Pons (tissue), 1 donor: ENCODE measurements around the gene LMOD3.

Experiments
- DNase-seq: peaks from one replicate; pipeline ENCODE4 v3.0.0-alpha.2; 2016; ENCODE audit warnings: low spot score

The LMOD3 gene

DNA sequence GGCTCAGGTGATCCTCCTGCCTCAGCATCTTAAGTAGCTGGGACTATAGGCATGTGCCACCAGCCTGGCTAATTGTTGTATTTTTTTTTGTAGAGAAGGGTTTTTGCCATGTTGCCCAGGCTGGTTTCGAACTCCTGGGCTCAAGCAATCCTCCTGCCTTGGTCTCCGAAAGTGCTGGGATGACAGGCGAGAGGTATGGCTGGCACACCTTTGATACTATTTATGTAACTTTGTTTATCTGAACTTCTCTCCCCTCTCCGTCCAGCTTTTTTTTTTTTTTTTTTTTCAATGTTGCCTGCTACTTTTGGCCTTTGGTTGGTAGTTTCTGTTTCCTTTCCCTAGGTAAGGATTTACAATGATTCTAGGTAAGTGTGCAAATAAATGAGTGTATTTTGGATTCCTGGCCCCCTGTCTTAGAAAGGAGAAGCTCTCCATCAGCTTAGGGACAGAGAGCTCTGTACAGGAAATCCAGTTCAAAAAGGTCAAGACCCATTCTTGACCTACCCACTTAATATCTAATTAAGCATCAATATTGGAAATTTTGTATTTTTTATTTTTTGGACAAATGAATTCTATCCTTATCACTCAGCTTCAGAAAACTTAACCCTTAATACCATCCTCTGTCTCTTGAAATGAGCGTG is 30.9 kb downstream of the LMOD3 start:
- no peak for DNase-seq

DNA sequence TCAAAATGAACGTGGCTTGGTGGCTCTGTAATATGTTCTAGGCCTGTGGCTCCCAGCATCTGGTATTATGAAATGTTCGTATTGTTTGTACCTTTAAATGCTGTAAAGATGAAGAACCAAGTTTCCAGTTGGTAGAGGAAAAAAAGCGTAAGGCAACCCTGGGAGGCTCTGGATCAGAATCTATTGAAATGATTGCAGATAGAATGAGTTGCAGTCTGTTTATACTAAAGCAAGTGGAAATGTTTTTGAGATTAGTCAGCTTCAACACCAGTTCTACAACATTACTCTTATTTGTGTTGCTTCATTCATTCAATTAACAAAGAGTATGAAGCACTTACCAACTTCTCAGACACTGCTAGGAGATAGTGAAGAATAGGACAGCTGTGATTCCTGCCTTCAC is 32.4 kb downstream of the LMOD3 start:
- no peak for DNase-seq

DNA sequence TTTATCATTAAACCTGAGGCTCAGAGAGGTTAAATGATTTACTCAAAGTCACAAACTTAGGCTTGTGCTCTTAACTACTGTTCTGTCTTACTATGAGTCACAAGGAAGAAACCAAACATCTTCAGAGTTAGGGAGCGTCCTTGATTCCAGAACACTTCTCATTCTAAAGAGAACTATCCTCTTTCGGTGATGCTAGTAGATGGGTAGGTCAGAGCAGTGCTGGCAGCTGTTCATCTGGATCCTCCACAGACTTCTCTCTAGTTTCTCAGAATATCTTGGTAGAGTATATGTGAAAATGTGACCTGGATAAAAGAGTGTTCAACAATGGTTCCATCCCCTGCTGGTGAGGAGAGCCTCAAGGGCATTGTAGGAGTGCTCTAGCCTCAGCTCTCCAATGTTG is 34.3 kb downstream of the LMOD3 start:
- peak; percentile 61 for DNase-seq

GRCh38 chr3:69087030-69087791 is 35.2 kb downstream of the LMOD3 start:
- DNase-seq = no peak

DNA sequence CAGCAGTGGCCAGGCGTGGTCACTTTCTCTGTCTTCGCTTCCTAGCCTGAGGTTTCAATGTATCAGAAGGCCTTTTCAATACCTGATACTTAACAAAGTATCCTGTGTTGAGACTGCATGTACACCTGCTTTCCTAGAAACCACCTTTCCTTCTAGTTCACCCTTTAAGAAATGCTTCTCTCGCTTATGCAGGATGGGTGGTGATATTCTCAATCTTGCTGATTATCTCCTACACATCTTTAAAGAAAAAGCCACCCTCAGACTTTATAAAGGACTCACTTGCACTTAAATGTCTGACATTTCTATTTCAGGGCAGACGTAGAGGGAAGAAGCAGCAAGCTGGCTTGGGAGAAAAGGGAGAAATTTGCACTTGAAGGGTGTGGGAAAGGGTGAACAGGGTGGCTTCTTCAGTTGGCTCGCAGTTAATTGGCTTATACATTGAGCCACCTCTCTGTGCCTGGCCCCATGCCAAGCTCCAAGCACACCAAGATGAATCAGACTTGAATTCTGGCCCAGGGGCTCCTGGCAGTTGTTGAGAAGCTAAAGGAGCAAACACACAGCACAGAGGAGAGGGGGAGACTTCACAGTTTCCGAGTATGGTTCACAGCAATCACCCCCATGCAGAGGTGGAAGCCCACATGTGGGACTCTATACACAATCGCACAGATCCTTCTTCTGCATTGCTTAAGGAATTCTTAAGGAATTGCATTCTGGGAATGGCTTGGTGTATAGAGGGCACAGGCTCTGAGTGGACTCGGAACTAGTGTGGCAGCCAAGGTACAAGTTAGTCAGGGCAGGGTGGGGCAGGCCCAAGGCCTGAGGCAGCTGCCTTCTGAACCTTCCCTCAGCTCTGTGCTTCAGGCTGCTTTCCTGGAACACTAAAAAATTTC is 36.3 kb downstream of the LMOD3 start:
- DNase-seq = peak; percentile 92

GRCh38 chr3:69085168-69085832 is 37.1 kb downstream of the LMOD3 start:
- DNase-seq = no peak

DNA sequence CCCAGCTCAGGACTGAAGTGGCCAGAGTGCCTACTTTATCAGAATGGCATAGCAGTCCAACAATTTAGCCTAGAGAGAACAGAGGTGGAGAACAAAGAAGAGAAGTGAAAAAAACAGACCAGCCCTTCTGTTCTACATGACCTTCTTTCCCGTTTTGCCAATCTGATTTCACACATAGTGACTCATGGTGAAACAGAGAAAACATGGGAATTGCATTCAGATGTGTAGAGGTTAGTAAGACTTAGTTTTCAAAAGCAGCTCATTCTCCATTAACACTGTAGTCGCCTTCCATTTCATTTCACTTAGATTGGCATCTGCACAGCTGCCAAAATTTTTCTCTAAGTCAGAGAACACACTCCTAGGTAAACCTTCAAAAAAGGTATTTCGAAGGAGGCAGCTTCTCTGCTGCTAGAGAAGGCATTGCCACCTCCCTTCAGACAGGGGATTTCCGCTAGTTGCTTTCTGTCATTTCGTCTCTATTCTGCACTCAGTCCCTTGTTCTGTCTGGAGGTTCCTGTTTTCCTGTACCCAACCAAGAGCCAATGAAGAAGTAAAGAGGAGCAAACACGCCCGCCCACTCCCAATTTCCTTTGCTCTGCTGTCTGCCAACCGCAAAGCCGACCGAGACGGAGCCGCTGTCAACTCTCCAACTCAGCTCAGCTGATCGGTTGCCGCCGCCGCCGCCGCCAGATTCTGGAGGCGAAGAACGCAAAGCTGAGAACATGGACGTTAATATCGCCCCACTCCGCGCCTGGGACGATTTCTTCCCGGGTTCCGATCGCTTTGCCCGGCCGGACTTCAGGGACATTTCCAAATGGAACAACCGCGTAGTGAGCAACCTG is 37.8 kb downstream of the LMOD3 start, which contains the start of gene ARL6IP5:
ARL6IP5 (plus strand) TSS at position 612 of the 842 bp plus-strand sequence; CDS start at position 723, 111 bp downstream.
- peak; percentile 94 for DNase-seq

DNA sequence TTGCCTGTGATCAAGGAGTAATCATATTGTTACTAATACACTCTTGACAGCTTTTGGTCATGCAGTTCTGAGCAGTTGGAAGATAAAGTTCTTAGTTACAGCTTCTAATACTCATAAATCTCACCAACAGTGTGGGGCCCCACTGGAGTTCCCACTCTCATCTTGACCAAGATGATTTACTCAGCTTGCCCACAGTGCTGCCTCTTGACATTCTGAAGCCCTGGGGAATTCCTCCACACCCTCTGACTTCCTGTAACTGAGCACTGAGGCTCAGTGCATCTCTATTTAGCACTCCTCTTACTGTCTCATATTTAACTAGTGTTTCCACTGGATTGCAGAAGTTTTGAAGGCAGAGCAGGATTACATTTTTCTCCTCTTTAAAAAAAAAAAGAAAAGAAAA is 39.6 kb downstream of the LMOD3 start:
- DNase-seq = peak; percentile 83

GRCh38 chr3:69082361-69082760 is 40.0 kb downstream of the LMOD3 start:
- no peak for DNase-seq

- DNase-seq = peak; percentile 32
These were observed 40.7 kb downstream of the LMOD3 start for GRCh38 chr3:69081583-69082262.

DNA sequence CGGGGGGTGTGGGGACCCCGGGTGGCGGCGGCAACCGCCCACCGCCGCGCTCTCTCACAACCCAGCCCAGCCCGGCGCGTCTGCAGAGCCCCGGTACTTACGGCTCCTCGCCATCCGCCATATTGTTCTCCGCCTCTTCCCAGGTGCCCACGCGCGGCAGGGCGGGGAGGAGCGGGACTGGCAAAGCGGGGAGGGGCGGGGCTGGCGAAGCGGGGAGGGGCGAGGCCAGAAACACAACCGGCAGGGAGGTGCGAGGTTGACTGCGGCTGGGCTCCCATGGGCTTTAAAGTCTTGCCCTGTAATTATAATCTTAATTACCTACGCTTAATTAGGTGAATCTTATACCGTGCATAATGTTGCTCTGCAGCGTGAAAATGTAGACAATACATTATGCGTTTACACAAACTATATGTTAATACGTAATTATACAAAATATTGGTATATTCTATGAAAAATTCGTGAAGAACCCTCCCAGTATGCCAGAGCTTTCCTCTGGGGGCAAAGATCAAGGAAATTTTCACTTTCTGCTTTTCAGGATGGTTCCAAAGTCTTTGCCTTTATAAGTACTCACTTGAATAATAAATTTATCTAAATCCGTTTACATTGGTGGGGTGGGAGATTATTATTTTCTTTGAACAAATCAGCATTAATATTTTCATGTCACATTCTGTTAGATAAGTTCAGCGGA is 42.0 kb downstream of the LMOD3 start, which contains the start of gene UBA3:
UBA3 (minus strand) TSS at position 133 of the 688 bp plus-strand sequence; CDS start at position 121, 12 bp downstream.
- peak; percentile 89 for DNase-seq

DNA sequence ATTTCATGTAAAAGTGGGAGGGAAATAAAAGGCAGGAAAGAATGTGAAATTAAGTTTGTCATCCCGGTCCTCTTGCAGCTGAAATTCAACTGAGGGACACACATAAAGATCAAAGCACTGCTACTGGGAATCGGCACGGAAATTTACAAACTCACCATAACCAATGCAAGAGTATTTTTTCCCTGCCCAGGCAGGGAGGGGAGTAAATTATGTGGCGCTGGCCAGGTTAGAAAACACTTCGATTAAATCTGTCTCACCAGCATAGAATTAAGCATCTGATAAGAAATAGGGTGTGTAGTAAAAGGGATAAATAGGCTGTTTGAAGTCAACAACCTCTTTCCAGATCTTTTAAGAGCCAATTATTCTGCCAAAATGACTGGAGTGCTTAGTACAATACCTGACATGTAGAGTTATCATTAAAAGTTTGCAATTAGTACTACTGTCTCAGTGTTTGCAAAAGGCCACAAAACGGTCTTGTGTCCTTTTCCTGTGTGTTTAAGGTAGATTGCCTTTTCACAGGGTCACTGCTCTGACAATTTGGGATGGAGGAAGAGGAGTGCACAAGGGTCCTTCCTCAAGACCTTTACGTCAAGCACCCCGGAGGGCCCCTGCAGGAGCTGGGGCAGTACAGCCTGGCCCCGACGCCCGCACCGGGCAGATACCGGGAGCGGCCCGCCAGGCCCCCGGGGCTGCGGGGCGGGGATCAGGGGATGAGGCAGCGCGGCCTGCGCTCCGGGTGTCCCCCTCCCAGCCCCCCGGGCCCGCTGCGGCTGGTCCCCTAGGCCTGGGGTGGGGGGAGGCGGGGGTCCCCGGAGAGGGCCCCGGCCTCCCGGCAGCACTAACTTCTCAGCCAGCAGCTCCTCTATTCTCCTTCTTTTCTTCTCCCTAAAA is 42.9 kb downstream of the LMOD3 start:
- DNase-seq = no peak

GRCh38 chr3:69072928-69073327 is 49.5 kb downstream of the LMOD3 start:
- no peak for DNase-seq

DNA sequence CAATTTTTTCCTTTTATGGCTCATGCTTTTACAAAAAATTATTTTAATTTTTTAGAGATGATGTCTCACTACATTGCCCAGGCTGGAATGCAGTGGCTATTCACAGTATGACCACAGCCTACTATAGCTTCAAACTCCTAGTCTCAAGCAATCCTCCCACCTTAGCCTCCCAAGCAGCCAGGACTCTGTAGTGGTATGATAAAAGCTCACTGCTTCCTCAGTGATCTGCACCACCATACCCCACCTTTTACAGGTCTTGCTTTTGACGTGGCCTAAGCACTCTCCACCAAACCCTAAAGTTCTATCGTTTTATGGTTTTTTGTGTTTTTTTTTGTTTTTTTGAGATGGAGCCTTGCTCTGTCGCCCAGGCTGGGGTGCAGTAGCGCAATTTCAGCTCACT is 56.3 kb downstream of the LMOD3 start:
- DNase-seq = no peak

DNA sequence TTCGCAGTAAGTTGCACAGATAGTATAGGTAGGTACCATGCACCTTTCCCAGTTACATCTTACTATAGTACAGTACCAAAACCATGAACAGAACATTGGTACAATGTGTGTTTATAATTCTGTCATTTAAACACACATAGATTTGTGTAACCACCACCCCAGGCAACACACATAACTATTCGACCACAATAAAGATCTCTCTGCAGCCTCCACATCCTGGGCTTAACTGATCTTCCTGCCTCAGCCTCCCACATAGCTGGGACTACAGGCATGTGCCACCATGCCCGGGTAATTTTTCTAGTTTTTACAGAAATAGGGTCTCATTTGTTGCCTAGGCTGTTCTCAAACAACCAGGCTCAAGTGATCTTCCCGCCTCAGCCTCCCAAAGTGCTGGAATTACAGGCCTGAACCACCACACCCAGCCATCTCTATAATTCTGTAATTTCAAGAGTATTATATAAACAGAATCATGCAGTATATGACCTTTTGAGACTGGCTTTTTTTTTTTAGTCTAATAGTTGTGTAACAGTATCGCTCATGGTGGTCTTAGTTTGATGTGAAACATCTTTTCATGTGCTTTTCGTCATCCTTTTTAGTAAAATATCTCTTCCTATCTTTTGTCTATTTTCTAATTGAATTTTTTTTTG is 57.0 kb downstream of the LMOD3 start:
- DNase-seq = no peak

GRCh38 chr3:69063636-69064035 is 58.8 kb downstream of the LMOD3 start:
- DNase-seq = no peak

DNA sequence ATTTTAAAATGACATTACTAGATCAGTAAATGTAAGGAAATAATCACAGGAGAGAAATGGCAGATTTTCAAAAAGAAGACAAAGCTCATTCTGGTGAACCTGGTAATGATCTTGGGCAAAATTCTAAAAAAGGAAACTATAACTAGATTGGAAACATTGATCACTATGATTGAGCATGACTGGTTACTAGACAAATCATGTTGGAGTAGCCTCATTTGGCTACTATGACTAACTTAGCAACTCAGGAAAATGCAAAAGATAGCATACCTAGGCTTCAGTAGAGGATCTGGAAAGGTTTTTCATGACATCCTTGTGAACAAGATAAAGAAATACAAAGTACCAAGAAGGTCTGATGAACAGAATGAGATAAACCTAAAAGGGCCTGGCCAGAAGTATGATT is 62.7 kb downstream of the LMOD3 start:
- DNase-seq = no peak

- no peak for DNase-seq
These were observed 63.5 kb downstream of the LMOD3 start for GRCh38 chr3:69058947-69059224.
